ENCODE results near the gene ZC3H6. TPM values are rescaled to one million over a fixed set of nuclear protein-coding genes. Genes with fewer than 3 reads are reported as not detected.

Gene ZC3H6
- total and polyA plus RNA-seq, 12 donors = 2.5 to 19.0 (median 9.5) TPM

GRCh38 chr2:112290088-112290487 lies 14.7 kb downstream of the ZC3H6 start:
- 72 to 89% (median 77%) methylated on average over 3 of the region's 3 CpGs for WGBS, 4 donors
- H3K9me3 ChIP-seq (replicated peaks in 1 of 3) = no peaks in the 10 kb centered on the region
- intact Hi-C loops (cut with DNase I) = no loop called here
- peaks cover 0 to 6% of the 10 kb centered on the region in 2 donors for H3K4me1 ChIP-seq (replicated peaks in 1 of 2)
- H3K36me3 ChIP-seq (replicated peaks in 1 of 2) = no peaks in the 10 kb centered on the region
- TF ChIP-seq POLR2A (IDR thresholded peaks at IDR 0.05) (no peak), CTCF (IDR thresholded peaks at IDR 0.05) (no peak)
- no peak for DNase-seq
- no peak overlapping the region for H3K4me3 ChIP-seq
- H3K27me3 ChIP-seq = no peaks in the 10 kb centered on the region
- H3K27ac ChIP-seq = no peak overlapping the region

- H3K27ac ChIP-seq = no peak overlapping the region
- no peak for DNase-seq
- peaks cover 0 to 10% of the 10 kb centered on the region in 2 donors for H3K4me1 ChIP-seq (replicated peaks in 1 of 2)
- no peaks in the 10 kb centered on the region for H3K9me3 ChIP-seq (replicated peaks in 1 of 3)
- TF ChIP-seq CTCF (IDR thresholded peaks at IDR 0.05) (no peak), POLR2A (IDR thresholded peaks at IDR 0.05) (no peak)
- 44 to 81% (median 58%) methylated on average over 1 of the region's 1 CpG for WGBS, 4 donors
- no peaks in the 10 kb centered on the region for H3K27me3 ChIP-seq
- intact Hi-C loops (cut with DNase I) = no loop called here
- H3K4me3 ChIP-seq = no peak overlapping the region
- H3K36me3 ChIP-seq (replicated peaks in 1 of 2) = no peaks in the 10 kb centered on the region
Observed at GRCh38 chr2:112290648-112291047, 15.3 kb downstream of the ZC3H6 start.

- peaks cover 0 to 10% of the 10 kb centered on the region in 2 donors for H3K4me1 ChIP-seq (replicated peaks in 1 of 2)
- 88 to 94% (median 91%) methylated on average over 8 of the region's 8 CpGs for WGBS, 4 donors
- H3K27ac ChIP-seq = no peak overlapping the region
- TF ChIP-seq POLR2A (IDR thresholded peaks at IDR 0.05) (no peak), CTCF (IDR thresholded peaks at IDR 0.05) (no peak)
- H3K9me3 ChIP-seq (replicated peaks in 1 of 3) = no peaks in the 10 kb centered on the region
- no peak for DNase-seq
- H3K36me3 ChIP-seq (replicated peaks in 1 of 2) = no peaks in the 10 kb centered on the region
- intact Hi-C loops (cut with DNase I) = no loop called here
- no peaks in the 10 kb centered on the region for H3K27me3 ChIP-seq
- no peak overlapping the region for H3K4me3 ChIP-seq
Observed at GRCh38 chr2:112293636-112294401, 18.4 kb downstream of the ZC3H6 start.

- Histone ChIP-seq H3K27me3 (no peaks in the 10 kb centered on the region), H3K4me1 (replicated peaks in 1 of 2) (peaks cover 0 to 10% of the 10 kb centered on the region in 2 donors), H3K27ac (no peak overlapping the region), H3K9me3 (replicated peaks in 1 of 3) (no peaks in the 10 kb centered on the region), H3K4me3 (no peak overlapping the region), H3K36me3 (replicated peaks in 1 of 2) (no peaks in the 10 kb centered on the region)
- 63 to 80% (median 70%) methylated on average over 5 of the region's 5 CpGs for WGBS, 4 donors
- intact Hi-C loops (cut with DNase I) = no loop called here
- DNase-seq = no peak
- no peak for TF ChIP-seq CTCF (IDR thresholded peaks at IDR 0.05)
- TF ChIP-seq POLR2A (IDR thresholded peaks at IDR 0.05) = no peak
Observed at GRCh38 chr2:112295407-112296078, 20.1 kb downstream of the ZC3H6 start.
